SU-DHL-6 (cell line): Measurements from ENCODE around the gene KCNJ4.

ENCODE experiments used
- CTCF ChIP-seq: fragments of 200-600 bp; sonication (generic); IDR thresholded peaks from one replicate; pipeline ENCODE4 v1.5.1; 2017; ENCODE audit warnings: antibody characterized with exemption, mild to moderate bottlenecking, low read length, moderate library complexity; ENCODE audit not compliant: insufficient read depth, poor library complexity, severe bottlenecking
- EZH2phosphoT487 ChIP-seq: fragments of 200-600 bp; sonication (generic), shearing (Covaris generic); conservative IDR thresholded peaks from 2 replicates; pipeline ENCODE4 v1.6.1; 2018; ENCODE audit warnings: mild to moderate bottlenecking, antibody characterized with exemption, low read length, moderate library complexity, mixed read lengths

GRCh38 chr22:38503021-38503420 is 48.0 kb upstream of the KCNJ4 start:
- TF ChIP-seq CTCF (no peak), EZH2phosphoT487 (no peak)
